DOHH2 (cell line): ENCODE results near the gene IL36G.

Experiments
- H3F3A ChIP-seq: fragments of 200-600 bp; sonication (generic), shearing (Covaris generic); 2 replicates; pipeline ENCODE4 v1.6.0; 2016; ENCODE audit warnings: antibody characterized with exemption, mild to moderate bottlenecking; ENCODE audit not compliant: control insufficient read depth, insufficient read depth
- H3K27ac ChIP-seq: fragments of 200-600 bp; sonication (generic); 2 replicates; pipeline ENCODE4 v1.5.1; 2014; ENCODE audit warnings: low read depth, mild to moderate bottlenecking, low read length, moderate library complexity
- H3K27me3 ChIP-seq: fragments of 200-600 bp; sonication (generic); 2 replicates; pipeline ENCODE4 v1.6.1; 2014; ENCODE audit warnings: mild to moderate bottlenecking, low read length, mixed read lengths; ENCODE audit not compliant: control insufficient read depth
- H3K36me3 ChIP-seq: fragments of 200-600 bp; sonication (generic); 2 replicates; pipeline ENCODE4 v1.6.1; 2014; ENCODE audit warnings: mild to moderate bottlenecking, low read length, moderate library complexity, mixed read lengths; ENCODE audit not compliant: control insufficient read depth
- H3K4me1 ChIP-seq: fragments of 200-600 bp; sonication (generic); 2 replicates; pipeline ENCODE4 v1.6.1; 2014; ENCODE audit warnings: mild to moderate bottlenecking, low read length, mixed read lengths; ENCODE audit not compliant: control insufficient read depth
- H3K4me2 ChIP-seq: fragments of 200-600 bp; sonication (generic); 2 replicates; pipeline ENCODE4 v1.6.0; 2014; ENCODE audit warnings: mild to moderate bottlenecking, low read length, moderate library complexity
- H3K4me3 ChIP-seq: fragments of 200-600 bp; sonication (generic); 2 replicates; pipeline ENCODE4 v1.5.1; 2014; ENCODE audit warnings: mild to moderate bottlenecking, low read length, mixed read lengths
- H3K79me2 ChIP-seq: fragments of 200-600 bp; sonication (generic); 2 replicates; pipeline ENCODE4 v1.6.1; 2014; ENCODE audit warnings: mild to moderate bottlenecking, low read length, mixed read lengths; ENCODE audit not compliant: control insufficient read depth
- H3K9me2 ChIP-seq: fragments of 200-600 bp; sonication (generic); replicated peaks from 2 replicates; pipeline ENCODE4 v1.6.1; 2014; ENCODE audit warnings: mild to moderate bottlenecking, low read length, mixed read lengths; ENCODE audit not compliant: control insufficient read depth
- H3K9me3 ChIP-seq: fragments of 200-600 bp; sonication (generic); 2 replicates; pipeline ENCODE4 v1.6.1; 2014; ENCODE audit warnings: antibody characterized with exemption, low read length, mixed read lengths; ENCODE audit not compliant: control insufficient read depth, insufficient read depth
- H4K20me1 ChIP-seq: fragments of 200-600 bp; sonication (generic); 2 replicates; pipeline ENCODE4 v1.6.0; 2014; ENCODE audit warnings: low read depth, mild to moderate bottlenecking, antibody characterized with exemption, low read length, moderate library complexity; ENCODE audit not compliant: control insufficient read depth, insufficient read depth
- EZH2phosphoT487 ChIP-seq: fragments of 200-600 bp; sonication (generic); IDR thresholded peaks from 2 replicates; pipeline ENCODE4 v1.6.1; 2017; ENCODE audit warnings: borderline replicate concordance, mild to moderate bottlenecking, antibody characterized with exemption, low read length, moderate library complexity, mixed read lengths
- TF ChIP-seq, protein P1 (sequence below): fragments of 200-600 bp; sonication (generic); IDR thresholded peaks from one replicate; pipeline ENCODE4 v1.5.1; 2014; ENCODE audit warnings: antibody characterized with exemption, mild to moderate bottlenecking, low read depth, low read length; ENCODE audit not compliant: poor library complexity, severe bottlenecking

IL36G gene

GRCh38 chr2:112973156-112973555, 4.7 kb upstream of the IL36G start:
- H3F3A ChIP-seq = no peaks in the 10 kb centered on the region
- no peaks in the 10 kb centered on the region for H3K79me2 ChIP-seq
- H3K27me3 ChIP-seq = peaks cover 3% of the 10 kb centered on the region; the same call in 1 of the 2 replicates
- no peaks in the 10 kb centered on the region for H3K36me3 ChIP-seq
- no peak overlapping the region for H3K4me3 ChIP-seq
- H3K4me2 ChIP-seq = no peak overlapping the region
- peaks cover 7% of the 10 kb centered on the region for H3K4me1 ChIP-seq
- H3K9me3 ChIP-seq = no peaks in the 10 kb centered on the region
- no peak overlapping the region for H3K27ac ChIP-seq
- no peaks in the 10 kb centered on the region for H4K20me1 ChIP-seq
- TF ChIP-seq, protein P1, sequence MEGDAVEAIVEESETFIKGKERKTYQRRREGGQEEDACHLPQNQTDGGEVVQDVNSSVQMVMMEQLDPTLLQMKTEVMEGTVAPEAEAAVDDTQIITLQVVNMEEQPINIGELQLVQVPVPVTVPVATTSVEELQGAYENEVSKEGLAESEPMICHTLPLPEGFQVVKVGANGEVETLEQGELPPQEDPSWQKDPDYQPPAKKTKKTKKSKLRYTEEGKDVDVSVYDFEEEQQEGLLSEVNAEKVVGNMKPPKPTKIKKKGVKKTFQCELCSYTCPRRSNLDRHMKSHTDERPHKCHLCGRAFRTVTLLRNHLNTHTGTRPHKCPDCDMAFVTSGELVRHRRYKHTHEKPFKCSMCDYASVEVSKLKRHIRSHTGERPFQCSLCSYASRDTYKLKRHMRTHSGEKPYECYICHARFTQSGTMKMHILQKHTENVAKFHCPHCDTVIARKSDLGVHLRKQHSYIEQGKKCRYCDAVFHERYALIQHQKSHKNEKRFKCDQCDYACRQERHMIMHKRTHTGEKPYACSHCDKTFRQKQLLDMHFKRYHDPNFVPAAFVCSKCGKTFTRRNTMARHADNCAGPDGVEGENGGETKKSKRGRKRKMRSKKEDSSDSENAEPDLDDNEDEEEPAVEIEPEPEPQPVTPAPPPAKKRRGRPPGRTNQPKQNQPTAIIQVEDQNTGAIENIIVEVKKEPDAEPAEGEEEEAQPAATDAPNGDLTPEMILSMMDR = no peak
- no peak for TF ChIP-seq EZH2phosphoT487
- H3K9me2 ChIP-seq = no peaks in the 10 kb centered on the region; the same call in 1 of the 2 replicates

DNA sequence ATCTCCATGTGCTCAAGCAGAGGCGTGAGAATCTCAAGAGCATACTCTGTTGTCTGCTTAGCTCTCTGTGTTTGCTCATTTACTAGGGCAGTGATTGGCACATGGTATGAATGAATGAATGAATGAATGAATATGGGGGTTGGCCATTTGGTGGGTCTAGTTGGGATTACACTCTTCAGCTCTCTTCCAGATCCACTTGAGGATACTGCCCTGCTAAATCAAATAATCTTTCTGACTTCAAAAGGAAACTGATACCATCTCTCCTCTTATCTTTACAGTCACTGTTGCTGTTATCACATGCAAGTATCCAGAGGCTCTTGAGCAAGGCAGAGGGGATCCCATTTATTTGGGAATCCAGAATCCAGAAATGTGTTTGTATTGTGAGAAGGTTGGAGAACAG, 1.9 kb downstream of the IL36G start:
- Histone ChIP-seq H3K27ac (no peak overlapping the region), H3K79me2 (no peaks in the 10 kb centered on the region), H3K4me3 (no peak overlapping the region), H3K27me3 (peaks cover 9% of the 10 kb centered on the region), H4K20me1 (no peaks in the 10 kb centered on the region), H3K9me2 (no peaks in the 10 kb centered on the region; the same call in 1 of the 2 replicates), H3K36me3 (no peaks in the 10 kb centered on the region), H3K9me3 (no peaks in the 10 kb centered on the region), H3K4me2 (no peak overlapping the region), H3F3A (no peaks in the 10 kb centered on the region), H3K4me1 (no peaks in the 10 kb centered on the region)
- no peak for TF ChIP-seq EZH2phosphoT487
- TF ChIP-seq, protein P1 = no peak

DNA sequence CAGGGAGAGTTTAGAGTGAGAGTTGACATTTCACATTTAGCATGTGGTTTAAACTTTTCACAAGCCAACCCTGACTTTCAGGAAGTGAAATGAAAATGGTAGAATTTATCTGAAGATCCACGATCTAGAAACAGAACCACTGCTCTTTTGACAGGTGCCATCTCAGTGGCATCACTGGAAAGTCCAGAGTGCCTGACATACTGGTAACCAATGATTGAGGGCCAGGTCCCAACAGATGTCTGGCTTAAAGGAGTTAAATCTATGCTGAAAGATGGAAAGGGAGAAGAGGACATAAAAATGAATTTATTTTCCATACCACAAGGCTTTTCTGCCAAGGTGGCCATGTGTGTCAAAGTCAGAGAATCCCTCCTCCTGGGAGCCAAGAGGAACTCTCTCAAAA, 2.7 kb downstream of the IL36G start:
- no peaks in the 10 kb centered on the region for H3K9me3 ChIP-seq
- no peaks in the 10 kb centered on the region for H4K20me1 ChIP-seq
- no peaks in the 10 kb centered on the region for H3K36me3 ChIP-seq
- no peaks in the 10 kb centered on the region for H3F3A ChIP-seq
- no peaks in the 10 kb centered on the region for H3K9me2 ChIP-seq
- H3K4me3 ChIP-seq = no peak overlapping the region
- H3K27ac ChIP-seq = no peak overlapping the region
- TF ChIP-seq, protein P1 = no peak
- TF ChIP-seq EZH2phosphoT487 = no peak
- H3K27me3 ChIP-seq = peaks cover 5% of the 10 kb centered on the region; the same call in 1 of the 2 replicates
- H3K4me2 ChIP-seq = no peak overlapping the region
- no peaks in the 10 kb centered on the region for H3K4me1 ChIP-seq
- no peaks in the 10 kb centered on the region for H3K79me2 ChIP-seq

DNA sequence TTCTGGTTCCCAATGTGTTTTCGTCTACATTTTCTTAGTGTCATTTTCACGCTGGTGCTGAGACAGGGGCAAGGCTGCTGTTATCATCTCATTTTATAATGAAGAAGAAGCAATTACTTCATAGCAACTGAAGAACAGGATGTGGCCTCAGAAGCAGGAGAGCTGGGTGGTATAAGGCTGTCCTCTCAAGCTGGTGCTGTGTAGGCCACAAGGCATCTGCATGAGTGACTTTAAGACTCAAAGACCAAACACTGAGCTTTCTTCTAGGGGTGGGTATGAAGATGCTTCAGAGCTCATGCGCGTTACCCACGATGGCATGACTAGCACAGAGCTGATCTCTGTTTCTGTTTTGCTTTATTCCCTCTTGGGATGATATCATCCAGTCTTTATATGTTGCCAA, 7.3 kb downstream of the IL36G start:
- no peaks in the 10 kb centered on the region for H3K4me1 ChIP-seq
- H4K20me1 ChIP-seq = no peaks in the 10 kb centered on the region
- no peak overlapping the region for H3K27ac ChIP-seq
- H3K4me2 ChIP-seq = no peak overlapping the region
- H3K36me3 ChIP-seq = no peaks in the 10 kb centered on the region
- no peaks in the 10 kb centered on the region for H3K9me3 ChIP-seq
- no peak for TF ChIP-seq EZH2phosphoT487
- TF ChIP-seq, protein P1 = no peak
- no peaks in the 10 kb centered on the region for H3K79me2 ChIP-seq
- no peaks in the 10 kb centered on the region for H3K9me2 ChIP-seq
- H3K4me3 ChIP-seq = no peak overlapping the region
- H3F3A ChIP-seq = no peaks in the 10 kb centered on the region
- H3K27me3 ChIP-seq = peaks cover 3% of the 10 kb centered on the region; the same call in 1 of the 2 replicates
